GM19463 (cell line): ENCODE measurements around the gene PDPN.

ENCODE experiments used
- ATAC-seq: cut with Tn5 transposase; IDR thresholded peaks from one replicate; pipeline ENCODE4 v1.9.1; 2021; ENCODE audit warnings: mild to moderate bottlenecking, moderate library complexity; ENCODE audit not compliant: unreplicated experiment

The PDPN gene

DNA sequence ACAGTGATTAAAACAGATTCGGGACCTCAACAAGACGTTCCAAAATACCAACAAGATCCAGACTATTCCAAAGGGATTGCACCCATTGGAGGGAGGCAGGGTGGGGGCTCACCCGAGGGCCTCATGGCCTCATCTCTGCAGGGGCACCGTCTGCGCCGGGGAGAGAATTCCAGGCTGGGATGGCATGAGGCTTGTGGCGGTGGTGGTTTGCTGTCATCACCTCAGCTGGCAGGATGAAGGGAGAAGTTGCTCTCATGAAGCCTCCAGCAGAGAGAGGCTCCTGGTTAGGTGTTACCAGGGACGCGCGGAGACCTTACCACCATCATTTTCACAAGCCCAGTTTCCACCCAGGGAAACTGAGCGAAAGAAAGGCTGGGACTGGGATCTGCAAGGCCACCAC lies 6.7 kb upstream of the PDPN start:
- no peak for ATAC-seq

DNA sequence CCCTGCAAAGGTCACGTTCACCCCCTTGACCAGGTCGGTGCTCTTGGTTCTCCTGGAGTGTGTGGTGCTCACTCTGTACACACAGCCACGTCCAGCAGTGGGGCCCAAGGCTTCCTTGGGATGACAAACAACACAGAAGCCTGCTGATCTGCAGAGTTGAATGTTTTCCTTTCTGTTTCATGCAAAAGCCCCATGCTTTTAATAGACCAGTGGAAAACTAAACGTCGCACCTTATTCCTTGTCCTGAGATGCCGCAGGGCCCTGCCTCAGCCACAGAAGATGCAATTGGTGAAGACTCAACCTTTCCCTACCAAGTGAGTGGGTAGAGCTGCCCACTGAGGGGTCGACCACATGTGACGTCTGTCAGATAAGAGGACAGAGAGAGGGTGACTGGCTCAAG lies 5.8 kb upstream of the PDPN start:
- no peak for ATAC-seq

DNA sequence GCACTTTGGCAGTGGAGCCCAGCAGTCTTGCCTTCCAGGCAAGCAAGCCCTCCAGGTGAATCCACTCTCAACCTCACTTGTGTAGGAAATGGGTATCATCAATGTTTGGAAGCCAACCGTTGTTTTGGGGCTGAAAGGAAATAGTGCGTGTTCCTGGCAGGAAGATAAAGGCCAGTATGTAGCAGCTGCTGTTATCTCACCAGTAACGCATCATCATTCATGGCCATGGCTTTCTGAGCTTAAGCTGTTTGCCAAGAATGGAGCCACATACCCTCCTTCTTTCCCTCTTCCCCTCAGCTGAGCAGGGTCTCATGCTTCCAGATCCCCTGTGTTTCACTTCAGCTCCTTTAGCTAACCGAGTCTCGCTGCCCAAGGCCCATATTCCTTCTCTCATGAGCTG lies 2.2 kb upstream of the PDPN start:
- ATAC-seq = no peak

DNA sequence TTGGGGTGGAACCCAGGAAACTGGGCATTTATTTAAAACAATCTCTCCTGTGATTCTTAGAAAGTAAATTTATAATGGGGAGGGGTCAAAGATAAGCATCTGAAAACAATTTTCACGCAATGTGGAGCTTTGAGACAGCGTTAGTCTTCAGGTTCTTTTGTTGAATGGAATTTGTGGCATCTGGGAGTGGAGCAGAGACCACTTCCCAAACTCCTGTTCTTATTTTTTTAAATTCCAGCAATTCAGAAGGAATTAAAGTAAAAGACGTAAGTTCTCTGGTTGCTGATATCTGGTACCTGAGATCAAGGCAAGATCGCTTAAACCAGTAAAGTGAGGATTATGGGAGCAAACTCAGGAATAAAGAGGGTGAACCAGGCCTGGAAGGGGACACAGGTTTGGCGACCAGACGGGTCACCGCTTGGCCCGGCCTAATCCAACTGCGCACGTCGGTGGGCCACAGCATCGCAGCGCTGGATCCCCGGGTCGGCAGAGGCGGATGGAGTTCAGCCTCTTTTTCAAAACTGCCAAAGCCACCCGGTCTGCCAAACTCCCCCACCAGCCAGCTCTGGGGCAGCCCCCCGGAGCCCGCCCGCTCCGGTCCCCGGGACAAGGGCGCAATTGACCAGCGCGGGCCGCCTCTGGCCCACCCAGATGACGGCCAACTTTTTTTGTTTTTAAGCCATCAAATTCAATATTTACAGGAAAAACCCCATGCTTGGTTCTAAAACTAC lies 754 bp upstream of the PDPN start:
- ATAC-seq = no peak

DNA sequence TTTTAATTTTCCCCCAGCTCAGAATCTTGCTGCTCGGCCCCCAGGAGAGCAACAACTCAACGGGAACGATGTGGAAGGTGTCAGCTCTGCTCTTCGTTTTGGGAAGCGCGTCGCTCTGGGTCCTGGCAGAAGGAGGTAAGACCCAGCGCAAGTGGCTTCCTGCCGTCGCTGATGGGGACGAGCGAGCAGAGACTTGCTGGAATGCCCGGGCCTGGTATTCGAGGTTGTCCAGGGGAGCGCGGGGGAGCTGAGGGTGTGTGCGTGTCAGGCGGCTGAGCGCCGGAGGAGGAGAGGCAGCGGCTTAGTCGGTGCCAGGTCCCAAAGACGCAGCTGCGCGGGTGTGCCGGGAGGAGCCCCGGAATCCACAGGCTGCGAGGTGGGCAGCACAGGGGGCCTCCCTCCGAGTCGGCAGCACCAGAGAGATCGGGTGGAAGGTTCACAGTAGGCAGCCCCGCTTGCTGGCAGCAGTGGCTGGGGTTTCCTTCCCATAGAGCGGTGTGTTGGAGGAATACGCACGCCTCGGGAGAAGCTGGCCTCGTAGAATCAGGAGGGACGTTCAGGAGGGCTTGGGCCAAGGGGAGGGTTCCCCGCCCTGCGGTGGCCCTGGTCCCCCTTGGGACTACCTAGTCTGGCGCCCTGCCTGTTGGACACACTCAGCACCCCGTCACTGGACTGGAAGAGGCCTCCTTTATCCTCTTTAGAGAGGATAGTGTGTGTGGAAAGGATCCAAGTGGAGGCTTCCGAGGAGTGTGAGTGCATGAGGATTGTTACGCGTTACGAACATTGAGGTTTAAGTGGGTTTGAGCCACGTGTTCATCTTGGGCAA lies 547 bp downstream of the PDPN start:
- ATAC-seq = no peak

DNA sequence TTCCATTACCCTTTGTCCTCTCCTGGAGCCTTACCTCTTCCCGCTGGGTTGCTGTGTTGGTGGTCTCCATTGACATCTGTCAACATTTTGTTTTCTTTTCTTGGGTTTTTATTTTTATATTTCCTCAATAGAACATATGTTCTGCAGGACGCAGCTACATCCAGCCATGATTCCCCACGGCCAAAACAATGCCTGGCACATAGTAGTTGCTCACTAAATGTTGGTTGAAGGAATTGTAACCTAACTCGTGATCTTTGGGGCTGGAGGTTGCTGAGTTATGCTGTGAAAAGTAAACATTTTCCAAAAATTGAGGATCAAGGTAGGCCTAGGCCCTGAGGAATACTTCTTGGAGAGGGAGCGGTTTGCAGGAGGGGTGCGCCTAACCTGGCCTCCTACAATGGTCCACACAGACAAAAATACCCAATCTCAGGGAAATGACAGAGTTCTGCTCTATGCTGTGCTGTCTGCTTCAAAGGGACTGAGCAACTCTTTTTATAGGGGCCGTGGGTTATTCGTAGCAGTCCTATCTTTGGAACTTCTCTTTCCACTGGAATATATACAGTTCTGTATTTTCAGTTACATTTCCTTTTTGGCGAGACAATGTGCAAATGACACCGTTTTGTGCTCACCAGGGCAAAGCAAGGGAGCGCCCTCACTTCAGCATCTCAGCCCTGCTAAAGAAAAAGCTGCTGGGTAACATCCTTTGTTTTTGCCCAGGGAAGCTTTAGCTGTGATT lies 1.4 kb downstream of the PDPN start:
- no peak for ATAC-seq

DNA sequence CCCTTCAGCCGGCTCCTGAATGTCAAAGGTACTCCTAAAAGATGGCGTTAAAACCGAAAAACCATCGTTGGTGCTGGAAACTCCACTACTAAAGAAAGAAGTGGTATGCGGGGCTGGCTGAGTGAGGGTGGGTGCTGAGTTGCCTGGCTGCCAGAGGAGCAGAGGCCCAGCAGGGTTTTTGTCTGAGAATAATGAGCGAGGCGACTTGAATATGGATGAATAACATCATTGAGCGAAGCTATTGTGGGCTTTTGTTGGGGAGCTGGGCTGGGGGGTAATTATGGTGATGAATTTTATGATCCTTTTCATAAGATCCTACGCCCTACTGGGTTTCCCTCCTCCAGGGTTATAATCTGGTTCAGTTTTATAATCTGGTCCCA lies 2.0 kb downstream of the PDPN start:
- ATAC-seq = no peak

DNA sequence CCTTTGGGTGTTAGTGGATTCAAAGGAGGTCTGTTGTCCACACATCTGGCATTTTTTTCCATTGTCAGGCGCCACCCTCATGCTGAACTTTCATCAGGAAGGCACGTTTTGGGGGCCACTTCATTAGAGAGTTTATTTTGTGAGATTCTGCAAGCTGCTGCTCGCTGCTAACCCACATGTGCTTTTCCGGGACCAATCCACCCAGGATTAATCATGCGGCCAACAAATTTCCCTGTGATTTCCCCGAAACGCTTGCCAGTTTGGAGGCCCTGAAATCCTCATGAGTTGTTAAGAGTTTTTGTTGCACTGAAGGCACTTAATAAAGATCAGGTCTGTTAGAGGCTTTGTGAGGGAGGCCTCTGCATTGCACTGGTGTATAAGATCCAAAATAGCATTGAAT lies 2.4 kb downstream of the PDPN start:
- no peak for ATAC-seq

DNA sequence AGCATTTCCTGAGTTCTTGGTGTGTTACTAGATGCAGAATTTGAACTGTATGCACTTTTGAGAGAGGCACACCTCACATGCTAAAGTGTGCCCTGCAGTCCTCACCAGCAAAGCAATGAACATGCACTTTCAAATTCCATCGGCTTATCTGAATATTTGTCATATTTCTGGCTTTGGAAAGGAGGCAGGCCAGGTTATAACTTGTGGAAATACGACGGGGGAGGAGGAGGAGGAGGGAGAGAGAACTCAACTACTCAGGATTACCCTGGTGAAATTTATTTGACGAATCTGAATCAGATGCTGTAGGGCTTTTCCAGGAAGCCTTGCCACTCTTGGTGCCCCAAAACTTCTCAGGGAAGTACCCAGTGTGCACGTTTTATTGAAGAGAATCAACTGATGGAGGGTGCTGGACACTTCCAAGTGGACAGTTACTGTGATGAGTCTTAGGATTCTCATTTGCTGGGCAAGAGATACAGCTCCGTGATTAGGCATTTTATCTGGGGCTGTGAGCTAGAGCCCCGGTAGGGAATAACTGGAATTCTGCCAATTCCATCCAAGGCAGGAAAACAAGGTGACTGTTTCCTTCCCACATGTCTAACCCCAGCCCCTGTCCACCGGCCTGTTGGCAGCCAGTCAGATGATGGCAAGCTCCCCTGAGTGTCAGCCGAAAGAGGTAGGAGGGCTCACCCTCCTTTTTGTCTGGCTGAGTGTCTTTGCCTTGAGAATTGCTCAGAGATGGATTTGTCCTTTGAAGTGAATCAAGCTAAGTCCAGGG lies 3.8 kb downstream of the PDPN start:
- no peak for ATAC-seq

DNA sequence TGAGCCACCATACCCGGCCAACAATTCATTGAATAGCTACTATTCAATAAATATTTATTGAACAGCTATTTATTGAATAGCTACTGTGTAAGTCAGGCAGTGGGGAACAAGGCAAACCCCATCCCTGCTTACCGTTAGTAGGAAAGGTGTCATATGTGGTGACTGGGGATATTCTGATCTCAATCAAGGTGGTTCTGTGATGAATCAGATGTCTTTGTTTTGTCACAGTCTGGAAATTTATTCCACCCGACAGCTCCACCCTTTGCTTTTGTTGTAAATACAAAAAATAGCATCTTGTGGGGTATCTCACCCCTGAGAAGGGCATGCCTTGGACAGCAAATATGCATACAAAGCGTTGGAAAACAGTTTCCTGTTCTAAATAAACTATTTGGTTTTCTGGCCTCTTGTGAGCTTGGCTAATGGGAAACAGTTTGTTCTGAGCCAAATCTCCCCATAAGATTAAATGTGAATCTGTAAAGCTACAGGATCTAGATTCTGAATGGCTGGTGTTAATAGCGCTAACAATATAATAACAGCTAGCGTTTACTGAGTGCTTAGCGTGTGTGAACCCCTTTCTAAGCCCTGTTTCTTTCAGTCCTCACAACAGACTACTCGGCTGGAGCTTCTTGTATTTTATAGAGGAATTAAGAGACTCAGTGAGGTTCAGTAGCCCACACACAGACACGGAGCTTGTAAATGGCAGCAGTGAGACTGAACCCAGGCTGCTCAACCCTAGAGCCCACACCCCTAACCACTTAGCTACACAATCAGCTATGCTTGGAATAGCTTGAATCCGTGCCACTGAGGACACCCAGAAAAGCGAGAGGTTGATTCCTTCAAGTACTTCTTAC lies 5.5 kb downstream of the PDPN start:
- ATAC-seq = no peak

DNA sequence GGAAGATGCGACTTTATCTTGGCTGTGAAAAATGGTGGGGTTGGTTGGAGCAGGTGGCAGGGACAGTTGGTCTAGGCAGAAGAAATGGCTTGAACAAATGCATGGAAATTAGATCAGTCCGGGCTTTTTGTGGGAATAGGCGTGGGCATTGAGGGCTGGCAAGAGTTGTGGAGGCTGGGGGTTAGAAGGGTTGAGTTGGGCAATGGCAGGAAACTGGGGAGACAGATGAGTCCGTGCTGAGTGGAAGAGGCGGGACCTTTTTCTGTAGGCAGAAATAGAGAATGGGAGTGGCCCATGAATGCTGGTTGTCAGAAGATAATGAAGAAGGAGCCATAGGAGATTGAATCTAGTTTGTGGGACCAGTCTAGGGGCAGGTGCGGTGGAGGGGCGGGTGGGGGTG lies 6.9 kb downstream of the PDPN start:
- ATAC-seq = no peak

DNA sequence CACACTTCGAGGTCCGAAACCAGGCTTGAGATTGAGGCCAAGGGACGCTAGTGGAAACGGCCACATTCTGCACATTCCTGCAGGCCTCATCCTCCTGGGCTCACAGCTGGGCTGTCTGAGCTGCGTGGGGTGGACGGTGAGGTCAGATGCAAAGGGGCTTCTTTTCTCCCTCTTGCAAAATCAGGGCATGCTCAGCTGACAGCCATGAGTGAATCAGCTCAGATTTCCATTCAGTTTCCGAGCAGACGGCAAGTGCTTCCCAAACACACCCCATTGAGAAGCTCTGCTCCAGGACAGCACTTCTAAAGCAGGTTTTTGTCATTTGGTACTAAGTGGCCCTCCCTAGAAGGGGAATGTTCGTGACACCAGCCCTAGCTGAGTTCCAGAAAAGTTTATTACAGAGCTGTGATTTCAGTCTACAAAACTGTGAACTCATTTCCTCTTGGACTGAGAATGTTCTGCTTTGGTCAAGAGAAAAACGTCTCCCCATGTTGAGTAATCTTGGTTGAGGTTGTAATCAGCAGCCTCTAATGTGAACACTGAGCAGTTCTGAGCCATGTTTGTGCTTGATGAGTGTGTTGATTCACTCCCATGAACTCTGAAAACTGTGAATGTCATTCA lies 10.0 kb downstream of the PDPN start:
- ATAC-seq = no peak

DNA sequence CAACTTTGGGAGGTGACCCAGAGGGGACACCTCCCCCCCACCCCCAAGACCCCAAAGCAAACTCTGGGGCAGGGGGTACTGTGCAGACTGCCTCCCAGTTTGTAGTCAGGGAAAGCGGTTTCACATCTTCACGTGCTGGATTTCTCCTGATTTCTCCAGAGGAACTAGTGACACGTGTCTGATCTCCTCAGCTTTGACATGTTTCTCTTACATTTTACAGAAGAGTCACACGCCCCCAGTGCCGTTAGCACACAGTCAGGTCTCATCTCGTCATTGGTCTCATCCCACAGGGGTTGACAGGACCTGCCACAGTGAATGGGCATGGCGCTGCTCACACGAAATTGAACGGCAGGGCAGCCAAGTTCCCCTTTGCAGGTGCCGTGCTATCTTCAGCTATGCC lies 11.8 kb downstream of the PDPN start:
- no peak for ATAC-seq

DNA sequence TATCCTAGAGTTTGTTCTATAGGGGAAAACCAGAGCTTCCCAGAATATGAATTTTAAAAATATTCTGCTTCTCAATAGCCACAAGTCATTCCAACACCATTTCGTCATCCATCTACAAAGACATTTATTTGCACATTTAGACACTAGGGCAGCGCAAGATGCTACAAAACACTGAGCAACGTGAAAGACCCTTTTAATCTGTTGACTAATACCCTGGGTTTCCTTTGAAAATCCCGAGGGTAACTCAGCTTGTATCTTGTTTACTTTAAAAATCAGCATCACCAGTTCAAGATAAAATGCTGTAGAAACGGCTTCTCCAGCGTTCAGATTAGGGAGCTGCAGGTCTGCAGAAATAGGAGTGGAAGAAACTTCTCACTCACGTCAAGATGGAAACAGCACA lies 13.5 kb downstream of the PDPN start:
- ATAC-seq = no peak

DNA sequence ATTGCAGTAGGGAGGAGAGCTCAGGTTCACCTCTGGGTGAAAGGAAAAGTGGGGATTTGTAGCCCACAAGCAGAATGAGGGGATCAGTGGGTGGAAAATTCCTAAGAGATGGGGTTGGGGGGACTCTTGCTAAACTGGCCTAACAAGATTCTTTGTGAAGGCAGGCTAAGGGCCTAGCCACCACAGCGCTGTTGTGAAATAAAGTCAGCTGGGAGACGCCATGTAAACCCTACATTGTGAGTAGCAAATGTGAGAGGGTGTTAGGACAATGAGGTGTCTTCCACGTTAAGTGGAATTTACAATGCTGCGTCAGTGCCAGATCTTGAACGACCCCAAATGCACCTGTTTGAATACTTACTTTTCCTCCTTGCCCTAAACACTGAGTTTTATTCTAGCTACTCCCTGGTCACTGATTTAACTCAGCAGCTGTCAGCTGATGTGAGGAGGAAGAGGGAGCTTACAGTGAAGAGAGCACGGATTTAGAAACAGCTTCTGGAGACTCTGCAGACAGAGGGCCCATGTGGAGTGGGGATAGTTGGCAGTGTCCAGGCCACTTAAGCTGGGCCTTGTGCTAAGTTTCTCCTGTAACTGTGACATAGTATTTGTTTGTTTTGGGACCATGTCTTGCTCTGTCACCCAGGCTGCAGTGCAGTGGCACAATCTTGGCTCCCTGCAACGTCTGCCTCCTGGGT lies 17.3 kb downstream of the PDPN start:
- ATAC-seq = no peak

DNA sequence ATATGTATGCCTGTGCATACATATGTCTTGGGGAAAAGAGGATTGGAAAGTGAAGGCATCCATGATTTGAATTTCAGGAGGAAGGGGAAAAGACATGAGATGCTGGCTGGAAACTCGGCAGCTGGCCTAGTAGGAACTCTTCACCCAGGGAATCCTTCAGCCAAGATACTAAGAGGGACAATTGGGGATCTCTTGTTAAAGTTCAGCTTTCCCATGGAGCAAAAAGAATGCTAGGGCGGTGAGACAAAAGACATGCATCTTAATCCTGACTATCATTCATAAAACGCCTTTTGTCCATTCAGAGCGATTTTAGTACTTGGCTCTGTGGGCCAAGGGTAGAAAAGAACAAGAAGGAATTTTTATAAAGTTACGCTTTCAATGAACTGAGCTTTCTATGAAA lies 20.5 kb downstream of the PDPN start:
- no peak for ATAC-seq

DNA sequence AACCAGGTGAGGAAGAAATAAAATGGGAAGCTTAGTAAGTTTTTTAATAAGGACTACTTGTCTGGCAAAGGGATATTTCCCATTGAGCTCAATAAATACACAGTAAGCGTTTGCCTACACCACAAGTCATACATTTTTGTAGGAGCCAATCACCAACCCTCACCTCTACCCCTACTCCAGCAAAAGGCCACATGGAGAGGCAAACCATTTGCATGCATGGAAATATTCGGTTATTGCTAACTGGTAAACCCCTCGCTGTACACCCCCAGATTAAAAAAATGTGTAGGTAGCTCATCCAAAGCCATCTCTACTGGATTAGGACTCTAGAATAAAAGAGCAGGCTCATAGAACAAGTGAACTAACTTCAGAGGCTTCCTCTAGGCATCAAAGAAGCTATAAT lies 21.1 kb downstream of the PDPN start:
- ATAC-seq = no peak

DNA sequence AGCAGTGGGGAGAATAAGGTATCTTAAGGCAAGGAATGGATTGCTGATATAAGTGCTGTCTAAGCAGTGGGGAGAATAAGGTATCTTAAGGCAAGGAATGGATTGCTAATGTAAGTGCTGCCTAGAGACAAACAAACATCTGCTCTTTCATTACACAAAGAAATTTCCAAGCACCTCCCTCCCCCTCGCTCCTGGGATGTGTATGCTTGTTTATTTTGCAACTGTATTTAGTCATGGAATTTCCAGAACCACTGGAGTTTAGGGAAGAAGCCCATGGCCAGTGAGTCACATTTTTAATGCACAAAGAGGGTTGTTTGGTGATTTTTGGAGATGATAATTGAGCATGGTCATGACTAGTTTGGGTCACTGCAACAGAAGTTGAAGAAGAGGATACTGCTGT lies 21.5 kb downstream of the PDPN start:
- ATAC-seq = no peak

DNA sequence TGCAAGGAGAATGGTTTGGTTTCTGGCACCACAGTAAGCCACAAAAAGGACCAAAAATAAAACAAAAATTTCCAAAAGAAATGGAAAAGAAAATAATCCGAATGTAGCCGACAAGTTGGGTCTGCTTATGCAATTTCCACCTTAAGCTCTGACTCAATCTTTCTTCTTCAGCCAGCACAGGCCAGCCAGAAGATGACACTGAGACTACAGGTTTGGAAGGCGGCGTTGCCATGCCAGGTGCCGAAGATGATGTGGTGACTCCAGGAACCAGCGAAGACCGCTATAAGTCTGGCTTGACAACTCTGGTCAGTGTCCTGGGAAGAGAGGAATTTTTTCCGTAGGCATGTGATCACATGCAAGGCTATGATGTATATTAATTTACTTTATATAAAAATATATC lies 23.4 kb downstream of the PDPN start:
- no peak for ATAC-seq
